Caco-2 (cell line): ENCODE data around the gene ALDH3B1. TPM values are rescaled to one million over a fixed set of nuclear protein-coding genes. Genes with fewer than 3 reads are reported as not detected.

Experiments used
- BruUV-seq: library from RNA; stranded (reverse); fragments of 400-500 nt; replicated peaks from 2 replicates; lab custom pipeline; 2021; lab: Mats Ljungman, UMichigan
- CTCF ChIA-PET: fragments of 300-600 bp; sonication (Branson Sonifier 250); formaldehyde crosslinking; loops from one replicate; lab custom pipeline; 2022; ENCODE audit warnings: antibody characterized with exemption; lab: Charles Lee
- POLR2A ChIA-PET: fragments of 300-600 bp; sonication (Branson Sonifier 250); formaldehyde crosslinking; loops from one replicate; lab custom pipeline; 2022; ENCODE audit warnings: antibody characterized with exemption; lab: Charles Lee
- DNase-seq, 2 experiments: peaks; one replicate each; pipeline versions ENCODE4 v3.0.0 to v3.0.0-alpha.2; 2020 to 2022
- H3K27me3 ChIP-seq: replicated peaks from 2 replicates; pipeline ENCODE4 v1.6.0; 2011; ENCODE audit warnings: low read length; ENCODE audit not compliant: control insufficient read depth, insufficient read depth
- H3K36me3 ChIP-seq: 2 replicates; pipeline ENCODE4 v1.5.1; 2011; ENCODE audit warnings: low read length; ENCODE audit not compliant: control insufficient read depth, insufficient read depth
- H3K4me1 ChIP-seq: fragments of 250-450 bp; sonication (Bioruptor Pico); 2 replicates; pipeline ENCODE4 v1.5.1; 2020; ENCODE audit warnings: mild to moderate bottlenecking
- H3K4me3 ChIP-seq: 2 replicates; pipeline ENCODE4 v1.5.1; 2011; ENCODE audit warnings: low read depth, mild to moderate bottlenecking, control low read depth, low read length
- H3K9me3 ChIP-seq: fragments of 250-450 bp; sonication (Bioruptor Pico); 2 replicates; pipeline ENCODE4 v1.5.1; 2020; ENCODE audit warnings: mild to moderate bottlenecking, moderate library complexity
- H3K27ac Mint-ChIP-seq: one replicate; pipeline ENCODE4 v1.8.0; 2022; ENCODE audit warnings: mixed read lengths; ENCODE audit not compliant: unreplicated experiment
- H3K27me3 Mint-ChIP-seq: one replicate; pipeline ENCODE4 v1.8.0; 2022; ENCODE audit warnings: mixed read lengths; ENCODE audit not compliant: insufficient read depth, unreplicated experiment
- H3K36me3 Mint-ChIP-seq: one replicate; pipeline ENCODE4 v1.8.0; 2022; ENCODE audit warnings: mild to moderate bottlenecking, mixed read lengths; ENCODE audit not compliant: insufficient read depth, unreplicated experiment
- H3K4me1 Mint-ChIP-seq: one replicate; pipeline ENCODE4 v1.8.0; 2022; ENCODE audit warnings: low read depth, mixed read lengths; ENCODE audit not compliant: unreplicated experiment
- H3K4me3 Mint-ChIP-seq: one replicate; pipeline ENCODE4 v1.8.0; 2022; ENCODE audit warnings: mild to moderate bottlenecking, moderate library complexity, mixed read lengths; ENCODE audit not compliant: unreplicated experiment
- H3K9me3 Mint-ChIP-seq: one replicate; pipeline ENCODE4 v1.8.0; 2022; ENCODE audit warnings: mixed read lengths; ENCODE audit not compliant: unreplicated experiment
- CTCF ChIP-seq, 2 experiments: fragments of 200-600 bp in 1 of 2; IDR thresholded peaks; 1 replicate in 1 of 2; 2 replicates in 1 of 2; pipeline versions ENCODE4 v1.5.1 to v1.8.0; 2011 to 2022; ENCODE audit warnings: antibody characterized with exemption in 1 of 2, control low read depth in 1 of 2, inconsistent platforms in 1 of 2, low read depth in 1 of 2, low read length in 1 of 2, mild to moderate bottlenecking in 1 of 2, moderate library complexity in 1 of 2; ENCODE audit not compliant: insufficient read depth in 1 of 2, severe bottlenecking in 1 of 2, unreplicated experiment in 1 of 2
- intact Hi-C: fragments of 100-400 bp; cut with micrococcal nuclease; formaldehyde crosslinking; loops from one replicate; pipeline ENCODE4 v1.10.0; 2022; ENCODE audit not compliant: unreplicated experiment
- total RNA-seq: library from RNA; stranded (reverse); gene quantifications from 2 replicates; pipeline ENCODE4 v1.2.3, GENCODE V29; 2022

ALDH3B1 gene
- total RNA-seq, 1 experiment from 2014 or later = 8.2 TPM

GRCh38 chr11:68014157-68014946 lies 4.2 kb downstream of the ALDH3B1 start:
- ChIA-PET CTCF (no interaction called here), POLR2A (no interaction called here)
- H3K4me3 Mint-ChIP-seq = no peak overlapping the region
- Histone ChIP-seq H3K36me3 (no peaks in the 10 kb centered on the region), H3K9me3 (no peaks in the 10 kb centered on the region), H3K4me3 (no peak overlapping the region), H3K4me1 (peaks cover 58% of the 10 kb centered on the region), H3K27me3 (no peaks in the 10 kb centered on the region)
- H3K27ac Mint-ChIP-seq = peak overlapping the region; percentile 4
- H3K4me1 Mint-ChIP-seq = peaks cover 29% of the 10 kb centered on the region
- intact Hi-C loops = no loop called here
- peaks cover 7% of the 10 kb centered on the region for H3K36me3 Mint-ChIP-seq
- TF ChIP-seq CTCF (IDR thresholded peaks at IDR 0.05; ENCODE audit: insufficient read depth in 1 of 2, low read depth in 1 of 2, low read length in 1 of 2, severe bottlenecking in 1 of 2, unreplicated experiment in 1 of 2) = no peak
- no peaks in the 10 kb centered on the region for H3K27me3 Mint-ChIP-seq
- no peak for DNase-seq
- no peaks in the 10 kb centered on the region for H3K9me3 Mint-ChIP-seq
- no TSS peak for BruUV-seq

GRCh38 chr11:68014947-68015447 lies 4.9 kb downstream of the ALDH3B1 start:
- Histone ChIP-seq H3K9me3 (no peaks in the 10 kb centered on the region), H3K27me3 (no peaks in the 10 kb centered on the region), H3K36me3 (no peaks in the 10 kb centered on the region), H3K4me1 (peaks cover 52% of the 10 kb centered on the region), H3K4me3 (no peak overlapping the region)
- DNase-seq = no peak
- Mint-ChIP-seq H3K27me3 (no peaks in the 10 kb centered on the region), H3K4me1 (peaks cover 23% of the 10 kb centered on the region), H3K36me3 (peaks cover 3% of the 10 kb centered on the region), H3K4me3 (no peak overlapping the region), H3K9me3 (no peaks in the 10 kb centered on the region), H3K27ac (no peak overlapping the region)
- intact Hi-C loops = no loop called here
- ChIA-PET CTCF (no interaction called here), POLR2A (no interaction called here)
- BruUV-seq = no TSS peak
- no peak for TF ChIP-seq CTCF (IDR thresholded peaks at IDR 0.05; ENCODE audit: insufficient read depth in 1 of 2, low read depth in 1 of 2, low read length in 1 of 2, severe bottlenecking in 1 of 2, unreplicated experiment in 1 of 2)

GRCh38 chr11:68015467-68015866 lies 5.3 kb downstream of the ALDH3B1 start:
- peaks cover 19% of the 10 kb centered on the region for H3K4me1 Mint-ChIP-seq
- H3K4me3 Mint-ChIP-seq = no peak overlapping the region
- CTCF ChIA-PET = no interaction called here
- Histone ChIP-seq H3K9me3 (no peaks in the 10 kb centered on the region), H3K27me3 (no peaks in the 10 kb centered on the region), H3K4me1 (peaks cover 47% of the 10 kb centered on the region), H3K36me3 (no peaks in the 10 kb centered on the region), H3K4me3 (no peak overlapping the region)
- H3K36me3 Mint-ChIP-seq = no peaks in the 10 kb centered on the region
- no peaks in the 10 kb centered on the region for H3K27me3 Mint-ChIP-seq
- no TSS peak for BruUV-seq
- no peak overlapping the region for H3K27ac Mint-ChIP-seq
- no peaks in the 10 kb centered on the region for H3K9me3 Mint-ChIP-seq
- no peak for TF ChIP-seq CTCF (IDR thresholded peaks at IDR 0.05; ENCODE audit: insufficient read depth in 1 of 2, low read depth in 1 of 2, low read length in 1 of 2, severe bottlenecking in 1 of 2, unreplicated experiment in 1 of 2)
- POLR2A ChIA-PET = no interaction called here
- intact Hi-C loops = no loop called here
- no peak for DNase-seq
